OCI-M1 (cell line): ENCODE measurements around the gene RBM8A.
A peak's percentile ranks its signal among the peaks of the same experiment; 100 is the strongest.
"Not testable (repeated sequence)": the region's sequence is repeated elsewhere in the genome, so short reads cannot be mapped to it uniquely, and the experiment has no call there.

Experiments used
- DNase-seq: peaks from one replicate; lab custom pipeline; 2025; lab: John Stamatoyannopoulos, UW

The RBM8A gene

DNA sequence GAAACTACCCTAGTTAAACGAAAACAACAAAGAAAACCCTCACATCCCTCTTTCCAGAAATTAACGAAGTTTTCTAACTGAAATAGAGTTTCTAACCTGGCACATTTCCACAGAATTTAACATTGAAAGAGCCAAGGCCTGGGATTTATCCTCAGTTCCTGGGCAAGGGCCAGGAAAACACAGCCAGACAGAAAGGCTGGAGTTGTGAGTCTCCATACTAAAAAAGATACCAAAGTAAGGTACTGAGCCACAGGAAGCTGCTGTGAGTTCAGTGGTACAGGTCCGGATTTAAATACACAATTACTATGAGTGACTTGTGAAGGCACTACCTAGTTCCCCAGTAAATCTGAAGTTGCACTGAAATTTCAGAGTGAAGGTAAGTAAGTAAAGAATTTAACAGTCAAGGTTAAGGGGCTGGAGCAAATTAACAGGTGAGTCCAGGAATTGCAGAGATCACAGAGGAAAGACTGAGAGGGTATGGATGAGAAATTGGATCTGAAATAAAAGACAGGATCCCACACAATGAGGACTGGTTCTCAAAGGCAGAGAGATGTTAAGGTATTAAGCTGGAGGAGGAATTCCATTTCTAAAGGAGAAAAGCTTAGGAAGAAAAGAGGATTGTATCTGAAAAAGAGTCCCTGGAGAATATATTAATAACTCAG, 29.6 kb upstream of the RBM8A start:
- DNase-seq, result no peak

DNA sequence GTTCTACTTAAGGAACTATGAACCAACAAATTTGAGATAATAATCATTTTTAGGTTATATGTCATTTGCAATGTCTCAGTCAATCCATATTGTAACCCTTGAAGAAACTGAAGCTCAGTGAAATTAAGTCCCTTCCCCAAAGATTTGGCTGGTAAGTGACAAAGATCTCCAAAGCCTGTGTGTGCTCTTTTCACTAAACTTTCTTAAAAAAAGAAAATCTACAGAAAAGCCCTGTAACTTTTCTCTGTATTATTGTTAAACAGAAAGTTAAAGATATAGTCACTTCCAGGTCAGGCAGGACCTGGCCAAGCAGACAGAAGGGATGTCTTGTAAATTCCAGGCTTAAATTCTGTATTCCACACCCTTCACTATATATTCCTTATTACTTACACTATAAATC, 29.1 kb upstream of the RBM8A start:
- no peak for DNase-seq

DNA sequence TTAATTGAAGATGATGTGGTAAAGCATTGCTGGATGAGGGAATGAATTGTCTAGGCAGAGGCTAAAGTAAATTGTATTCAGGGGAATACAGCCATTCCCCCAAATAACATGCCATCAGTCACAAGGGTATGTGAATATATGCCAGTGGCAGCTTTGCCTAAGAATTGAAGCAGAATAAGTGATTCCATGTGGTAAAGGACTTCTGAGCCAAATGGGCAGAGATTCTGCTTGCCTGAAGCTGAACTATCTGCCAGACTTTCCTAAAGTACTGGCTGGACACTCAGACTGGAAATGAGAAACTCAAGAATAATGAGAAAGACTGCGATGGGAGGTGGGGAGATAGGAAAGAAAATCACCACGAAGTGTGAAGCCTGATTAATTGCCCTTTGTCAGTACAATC, 28.2 kb upstream of the RBM8A start:
- no peak for DNase-seq

GRCh38 chr1:145953861-145954260, 26.6 kb upstream of the RBM8A start:
- no peak for DNase-seq

GRCh38 chr1:145952903-145953302, 25.6 kb upstream of the RBM8A start:
- DNase-seq, result no peak

GRCh38 chr1:145951526-145951925, 24.2 kb upstream of the RBM8A start:
- no peak for DNase-seq

DNA sequence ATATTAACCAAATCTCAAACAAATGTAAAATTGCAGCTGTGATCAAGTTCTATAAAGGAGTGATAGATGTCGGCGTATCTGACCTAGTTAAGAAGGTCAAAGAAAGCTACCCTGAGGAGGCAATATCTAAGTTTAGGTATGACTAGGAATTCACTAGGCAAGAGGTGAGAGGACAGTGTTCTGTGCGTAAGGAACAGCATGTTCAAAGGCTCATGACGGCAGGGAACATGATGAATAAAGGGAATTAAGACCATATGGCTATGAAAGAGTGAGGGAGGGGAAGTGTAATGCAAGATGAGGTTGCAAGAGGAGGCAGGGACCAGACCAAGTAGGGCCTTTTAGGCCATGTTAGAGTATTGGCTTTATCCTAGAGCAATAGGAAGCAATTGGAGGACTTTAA, 21.9 kb upstream of the RBM8A start:
- no peak for DNase-seq

DNA sequence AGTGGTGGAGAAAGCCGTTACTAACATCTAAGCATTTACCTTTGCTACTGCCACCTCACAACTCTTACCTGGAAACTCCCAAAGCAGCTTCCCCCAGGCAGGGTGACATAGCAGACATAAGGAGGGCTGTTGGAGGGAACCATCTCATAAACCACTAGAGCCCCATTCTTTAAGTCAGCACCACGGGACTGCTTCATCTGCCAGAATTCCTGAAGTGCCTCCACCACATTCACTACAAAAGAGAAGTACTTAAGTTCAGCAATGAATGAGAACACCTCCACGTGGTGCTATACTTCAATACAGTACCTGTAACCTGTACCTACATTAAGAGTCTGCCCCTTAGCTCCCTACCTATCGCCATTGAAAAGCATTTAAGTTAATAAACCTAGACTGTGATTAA, 20.3 kb upstream of the RBM8A start:
- DNase-seq, result no peak

GRCh38 chr1:145946477-145946986, 19.2 kb upstream of the RBM8A start:
- no peak for DNase-seq

DNA sequence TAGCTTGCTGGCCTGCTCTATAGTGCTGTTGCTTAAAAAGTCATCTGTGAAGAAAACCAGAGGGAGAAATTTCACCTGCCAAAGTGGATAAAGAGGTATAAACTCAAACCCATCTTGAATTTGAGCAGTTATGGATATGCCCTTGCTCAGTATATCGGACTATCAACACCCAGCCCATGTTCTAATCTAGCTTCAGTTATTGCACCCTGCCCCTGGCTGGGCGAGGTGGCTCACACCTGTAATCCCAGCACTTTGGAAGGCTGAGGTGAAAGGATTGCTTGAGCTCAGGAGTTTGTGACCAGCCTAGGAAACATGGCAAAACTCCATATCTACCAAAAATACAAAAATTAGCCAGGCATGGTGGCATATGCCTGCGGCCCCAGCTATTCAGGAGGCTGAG, 17.2 kb upstream of the RBM8A start:
- no peak for DNase-seq

DNA sequence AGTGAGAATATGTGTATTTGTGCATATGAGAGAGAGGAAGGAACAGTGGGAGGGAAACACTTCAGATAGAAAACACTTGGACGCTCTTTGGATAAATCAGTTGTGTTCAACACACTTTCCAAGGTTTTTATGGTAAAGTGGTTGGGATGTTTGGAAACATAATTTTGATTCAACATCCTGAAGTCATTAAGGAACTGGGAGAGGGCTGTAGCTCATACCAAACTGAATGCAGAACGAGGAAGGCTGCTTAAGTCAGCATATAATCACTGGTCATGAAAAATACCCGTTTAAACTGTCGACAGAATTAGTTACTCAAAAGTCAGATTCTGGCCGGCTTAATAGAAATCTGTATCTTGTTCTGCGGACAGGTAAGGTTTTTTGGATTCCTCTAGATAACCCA, 15.6 kb upstream of the RBM8A start:
- DNase-seq, result no peak

DNA sequence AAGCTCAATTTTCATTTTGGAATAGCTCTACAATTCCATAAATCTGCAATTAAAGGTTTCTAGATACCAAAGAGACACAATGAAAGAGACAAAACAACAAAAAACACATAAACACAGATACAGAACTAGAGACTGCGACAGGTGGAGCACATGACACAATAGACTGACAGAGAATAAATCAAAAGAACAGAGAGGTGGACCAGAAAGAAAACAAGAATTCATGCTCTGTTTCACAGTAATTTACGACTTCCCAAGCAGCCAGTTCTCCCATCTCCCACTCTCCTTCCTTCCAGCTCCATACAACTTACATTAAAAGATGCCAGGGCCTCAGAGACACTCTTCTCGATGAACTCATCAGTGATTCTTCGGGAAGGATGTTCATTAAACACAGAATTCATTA, 15.1 kb upstream of the RBM8A start:
- no peak for DNase-seq

DNA sequence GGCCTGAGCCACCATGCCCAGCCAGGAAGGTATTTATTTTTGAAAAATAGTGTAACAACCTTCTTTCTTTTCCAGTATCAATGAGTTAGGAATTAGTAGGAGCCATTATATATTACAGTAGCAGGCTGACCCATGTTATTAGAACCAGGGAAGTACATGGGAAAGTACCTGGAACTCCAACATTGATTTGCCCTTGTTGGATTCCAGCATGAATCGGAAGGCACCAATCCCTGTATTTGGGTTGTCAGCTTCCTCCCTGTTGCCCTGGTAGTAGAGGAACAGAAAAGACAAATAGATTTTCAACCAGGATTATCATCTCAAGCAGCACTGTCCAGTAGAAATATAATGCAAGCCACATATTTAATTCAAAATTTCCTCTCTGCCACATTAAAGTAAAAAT, 10.2 kb upstream of the RBM8A start:
- DNase-seq, result no peak

GRCh38 chr1:145936247-145936646, 9.0 kb upstream of the RBM8A start:
- DNase-seq, result no peak

- no peak for DNase-seq
These were observed 8.4 kb upstream of the RBM8A start for GRCh38 chr1:145935708-145936107.

DNA sequence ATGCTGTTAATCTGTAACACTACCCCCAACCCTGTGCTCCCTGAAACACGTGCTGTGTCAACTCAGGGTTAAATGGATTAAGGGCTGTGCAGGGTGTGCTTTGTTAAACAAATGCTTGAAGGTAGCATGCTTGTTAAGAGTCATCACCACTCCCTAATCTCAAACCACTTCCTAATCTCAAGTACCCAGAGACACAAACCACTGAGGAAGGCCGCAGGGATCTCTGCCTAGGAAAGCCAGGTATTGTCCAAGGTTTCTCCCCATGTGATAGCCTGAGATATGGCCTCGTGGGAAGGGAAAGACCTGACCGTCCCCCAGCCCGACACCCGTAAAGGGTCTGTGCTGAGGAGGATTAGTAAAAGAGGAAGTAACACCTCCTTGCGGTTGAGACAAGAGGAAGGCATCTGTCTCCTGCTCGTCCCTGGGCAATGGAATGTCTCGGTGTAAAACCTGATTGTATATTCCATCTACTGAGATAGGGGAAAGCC, 5.3 kb upstream of the RBM8A start:
- DNase-seq, result peak; percentile 93

GRCh38 chr1:145927916-145928643, 796 bp upstream of the RBM8A start:
- no peak for DNase-seq

GRCh38 chr1:145926686-145927062, 610 bp downstream of the RBM8A start:
- no peak for DNase-seq

DNA sequence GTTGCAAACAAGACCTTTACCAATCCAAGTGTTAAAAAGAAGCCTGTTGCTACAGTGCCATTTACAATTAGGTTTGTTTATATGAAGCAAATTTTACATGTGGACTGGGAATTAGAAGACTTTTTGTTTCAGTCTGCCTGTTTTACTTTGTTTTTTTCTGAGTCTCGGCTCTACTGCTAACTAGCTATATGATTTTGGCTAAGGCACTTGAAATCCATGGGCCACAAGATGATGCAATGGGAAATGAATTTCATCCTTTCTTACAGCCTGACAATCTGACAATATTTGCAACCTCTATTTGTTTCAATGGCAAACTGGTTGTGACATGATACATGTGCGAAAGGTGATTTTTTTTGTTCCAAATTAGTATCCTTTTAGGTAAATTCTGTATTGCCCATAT, 5.0 kb downstream of the RBM8A start:
- DNase-seq, result no peak

- DNase-seq, result not testable (repeated sequence)
These were observed 7.0 kb downstream of the RBM8A start for GRCh38 chr1:145920297-145920696.

DNA sequence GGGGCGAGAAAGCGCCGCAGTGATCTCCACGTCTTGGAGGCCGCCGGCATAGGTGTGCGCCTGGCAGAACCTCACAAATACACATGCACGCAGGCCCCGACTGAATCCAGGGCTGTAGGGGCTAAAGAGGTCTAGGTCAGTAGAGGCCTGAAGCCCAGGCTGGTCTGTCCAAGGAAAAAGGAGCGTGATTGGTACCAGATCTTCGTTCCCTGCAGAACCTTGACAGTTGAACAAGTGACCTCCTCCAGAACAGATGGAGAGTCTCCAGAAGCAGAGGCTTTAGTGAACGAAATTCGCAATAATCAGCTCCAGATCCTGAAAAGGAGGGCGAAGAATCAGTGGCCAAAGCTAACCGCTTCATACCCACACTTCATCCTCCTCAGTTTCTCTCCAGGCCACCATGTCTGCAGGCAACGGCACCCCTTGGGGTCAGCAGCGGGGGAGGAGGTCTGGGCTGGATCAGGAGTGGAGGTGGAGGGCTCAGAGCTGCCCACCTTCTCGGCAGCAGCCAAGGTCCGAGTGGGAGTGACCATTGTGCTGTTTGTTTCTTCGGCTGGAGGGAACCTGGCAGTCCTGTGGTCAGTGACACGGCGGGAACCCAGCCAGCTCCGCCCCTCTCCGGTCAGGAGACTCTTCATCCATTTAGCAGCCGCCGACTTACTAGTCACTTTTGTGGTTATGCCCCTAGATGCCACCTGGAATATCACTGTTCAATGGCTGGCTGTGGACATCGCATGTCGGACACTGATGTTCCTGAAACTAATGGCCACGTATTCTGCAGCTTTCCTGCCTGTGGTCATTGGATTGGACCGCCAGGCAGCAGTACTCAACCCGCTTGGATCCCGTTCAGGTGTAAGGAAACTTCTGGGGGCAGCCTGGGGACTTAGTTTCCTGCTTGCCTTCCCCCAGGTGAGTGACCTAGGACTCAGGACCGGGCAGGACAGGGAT, 8.0 kb downstream of the RBM8A start:
- DNase-seq, result peak; percentile 83
